Spleen (tissue), 7 donors: ENCODE data around the gene CABLES1.

ENCODE experiments used
- CTCF ChIP-seq, 11 experiments: fragments of 200-600 bp in 7 of 11; fragments of 450-650 bp in 4 of 11; sonication (generic) in 4 of 11; IDR thresholded peaks in 8 of 11; conservative IDR thresholded peaks in 3 of 11; 1 replicate in 7 of 11; 2 replicates in 4 of 11; pipeline versions ENCODE4 v1.4.0 to v1.8.0; 2016 to 2021; ENCODE audit warnings: antibody characterized with exemption in 11 of 11, inconsistent platforms in 4 of 11, mild to moderate bottlenecking in 1 of 11
- POLR2A ChIP-seq, 3 donors: fragments of 450-650 bp; IDR thresholded peaks; one replicate each; pipeline ENCODE4 v1.5.1; 2017; ENCODE audit warnings: antibody characterized with exemption in 3 of 3, mild to moderate bottlenecking in 1 of 3
- POLR2AphosphoS5 ChIP-seq, 3 donors: sonication (generic); formaldehyde crosslinking; IDR thresholded peaks; one replicate each; pipeline ENCODE4 v1.5.1; 2017; ENCODE audit warnings: antibody characterized with exemption in 3 of 3
- donor health status: DM: no; HTN: no; CAD: no; lungs with moderate emphysema.
- donor health status: DM: no; HTN: no; CAD: no.
- donor health status: DM: no; HTN: no; CAD: no.

GRCh38 chr18:23211146-23211545 lies 75.9 kb downstream of the CABLES1 start:
- TF ChIP-seq CTCF (IDR thresholded peaks at IDR 0.05 in 8 of 11, conservative IDR thresholded peaks at IDR 0.05 in 3 of 11) (no peak), POLR2A (IDR thresholded peaks at IDR 0.05) (no peak), POLR2AphosphoS5 (IDR thresholded peaks at IDR 0.05) (no peak)
